WERI-Rb-1 (cell line): ENCODE results near the gene FRMPD2.

Experiments used
- DNase-seq: peaks from one replicate; pipeline ENCODE4 v3.0.0-alpha.2; 2020
- H3K27ac ChIP-seq: fragments of 250-450 bp; sonication (Bioruptor Pico); 2 replicates; pipeline ENCODE4 v1.5.1; 2020; ENCODE audit warnings: mild to moderate bottlenecking, moderate library complexity
- H3K27me3 ChIP-seq: fragments of 250-450 bp; sonication (Bioruptor Pico); 2 replicates; pipeline ENCODE4 v1.5.1; 2021; ENCODE audit warnings: mild to moderate bottlenecking, low read depth, moderate library complexity; ENCODE audit not compliant: insufficient read depth, severe bottlenecking
- H3K36me3 ChIP-seq: fragments of 250-450 bp; sonication (Bioruptor Pico); 2 replicates; pipeline ENCODE4 v1.5.1; 2020; ENCODE audit warnings: mild to moderate bottlenecking, moderate library complexity
- H3K4me3 ChIP-seq: 2 replicates; pipeline ENCODE4 v1.5.1; 2011; ENCODE audit warnings: low read depth, mild to moderate bottlenecking, control low read depth, low read length
- H3K9me3 ChIP-seq: fragments of 250-450 bp; sonication (Bioruptor Pico); 2 replicates; pipeline ENCODE4 v1.5.1; 2021; ENCODE audit warnings: mild to moderate bottlenecking, moderate library complexity; ENCODE audit not compliant: severe bottlenecking
- CTCF ChIP-seq: IDR thresholded peaks from 2 replicates; pipeline ENCODE4 v1.5.1; 2011; ENCODE audit warnings: low read depth, mild to moderate bottlenecking, control low read depth, inconsistent platforms, low read length

Gene FRMPD2

GRCh38 chr10:48249763-48250351 lies 24.6 kb downstream of the FRMPD2 start:
- no peaks in the 10 kb centered on the region for H3K27me3 ChIP-seq
- peaks cover 2% of the 10 kb centered on the region for H3K9me3 ChIP-seq
- TF ChIP-seq CTCF, result no peak
- H3K4me3 ChIP-seq, result no peak overlapping the region
- H3K36me3 ChIP-seq, result no peaks in the 10 kb centered on the region
- no peak for DNase-seq
- no peak overlapping the region for H3K27ac ChIP-seq

- H3K36me3 ChIP-seq, result no peaks in the 10 kb centered on the region
- H3K27me3 ChIP-seq, result no peaks in the 10 kb centered on the region
- H3K9me3 ChIP-seq, result no peaks in the 10 kb centered on the region
Observed at GRCh38 chr10:48249004-48249762, 25.3 kb downstream of the FRMPD2 start.

GRCh38 chr10:48248462-48248861 lies 26.0 kb downstream of the FRMPD2 start:
- H3K4me3 ChIP-seq, result no peak overlapping the region
- no peak for DNase-seq
- no peak for TF ChIP-seq CTCF
- H3K36me3 ChIP-seq, result no peaks in the 10 kb centered on the region
- no peaks in the 10 kb centered on the region for H3K9me3 ChIP-seq
- no peaks in the 10 kb centered on the region for H3K27me3 ChIP-seq
- H3K27ac ChIP-seq, result no peak overlapping the region

More at GRCh38 chr10:48249004-48249762, 25.3 kb downstream of the FRMPD2 start:
- H3K27ac ChIP-seq, result no peak overlapping the region
- no peak for TF ChIP-seq CTCF
- no peak overlapping the region for H3K4me3 ChIP-seq
- DNase-seq, result no peak

- Histone ChIP-seq H3K4me3 (no peak overlapping the region), H3K27me3 (no peaks in the 10 kb centered on the region), H3K27ac (no peak overlapping the region), H3K9me3 (no peaks in the 10 kb centered on the region), H3K36me3 (no peaks in the 10 kb centered on the region)
- TF ChIP-seq CTCF, result no peak
- DNase-seq, result no peak
Observed at GRCh38 chr10:48247680-48248079, 26.8 kb downstream of the FRMPD2 start.

GRCh38 chr10:48246501-48246900 lies 28.0 kb downstream of the FRMPD2 start:
- no peak for TF ChIP-seq CTCF
- no peak overlapping the region for H3K4me3 ChIP-seq
- H3K27me3 ChIP-seq, result no peaks in the 10 kb centered on the region
- H3K36me3 ChIP-seq, result no peaks in the 10 kb centered on the region
- no peaks in the 10 kb centered on the region for H3K9me3 ChIP-seq
- no peak for DNase-seq
- H3K27ac ChIP-seq, result no peak overlapping the region
